K562 (cell line): ENCODE measurements around the gene COMMD2. TPM values are rescaled to one million over a fixed set of nuclear protein-coding genes. Genes with fewer than 3 reads are reported as not detected.

ENCODE experiments used
- ATAC-seq: fragments of 200-7000 bp; cut with Tn5 transposase; 3 replicates; pipeline ENCODE4 v1.9.1; 2020; ENCODE audit warnings: moderate library complexity
- BruUV-seq: library from RNA; stranded (reverse); fragments of 400-500 nt; replicated peaks from 2 replicates; lab custom pipeline; 2021; lab: Mats Ljungman, UMichigan
- CTCF ChIA-PET: fragments of 300-600 bp; formaldehyde crosslinking; extraction: SDS; loops from one replicate; lab custom pipeline; 2021; ENCODE audit warnings: low intra/inter-chr PET ratio; lab: Yijun Ruan, JAX
- POLR2A ChIA-PET: fragments of 300-600, 350-650 bp; sonication (Branson Sonifier 250); formaldehyde crosslinking; extraction: SDS; loops from one replicate; lab custom pipeline; 2021; ENCODE audit warnings: antibody characterized with exemption, inconsistent platforms; lab: Yijun Ruan, JAX
- DNase-seq, 4 experiments: peaks; one replicate each; pipeline versions ENCODE4 v3.0.0 to v3.0.0-alpha.2; 2011 to 2018; ENCODE audit warnings: low spot score in 3 of 4, mixed read lengths in 3 of 4; ENCODE audit errors: extremely low read depth in 1 of 4
- FAIRE-seq: peaks from 2 replicates; lab custom pipeline; 2011; peaks lifted over from hg19 to GRCh38; lab: Jason Lieb, UNC
- H2AFZ ChIP-seq: 2 replicates; pipeline ENCODE4 v1.6.0; 2011; ENCODE audit warnings: low read depth, low read length, control low read depth, inconsistent platforms
- H3K27ac ChIP-seq: fragments of 200-600 bp; 3 replicates; pipeline ENCODE4 v1.8.0; 2011; ENCODE audit warnings: low read depth, mild to moderate bottlenecking, control low read depth, inconsistent platforms, low read length, moderate library complexity, mixed read lengths; ENCODE audit errors: extremely low read depth
- H3K27me3 ChIP-seq, 2 experiments: fragments of 300-600 bp in 1 of 2; 2 replicates in 1 of 2; 3 replicates in 1 of 2; pipeline versions ENCODE4 v1.6.0 to v1.8.0; 2011; ENCODE audit warnings: inconsistent platforms in 2 of 2, low read length in 2 of 2, mild to moderate bottlenecking in 1 of 2, mixed read lengths in 1 of 2, moderate library complexity in 1 of 2; ENCODE audit not compliant: control insufficient read depth in 2 of 2, insufficient read depth in 2 of 2
- H3K36me3 ChIP-seq: fragments of 300-600 bp; 3 replicates; pipeline ENCODE4 v1.8.0; 2011; ENCODE audit warnings: mild to moderate bottlenecking, low read length, inconsistent platforms; ENCODE audit not compliant: control insufficient read depth, insufficient read depth
- H3K4me1 ChIP-seq, 2 experiments: fragments of 200-600 bp in 1 of 2; replicated peaks in 1 of 2; 2 replicates in 1 of 2; 3 replicates in 1 of 2; pipeline versions ENCODE4 v1.5.1 to v1.8.0; 2011; ENCODE audit warnings: inconsistent platforms in 2 of 2, low read length in 2 of 2, mild to moderate bottlenecking in 1 of 2, mixed read lengths in 1 of 2, moderate library complexity in 1 of 2; ENCODE audit not compliant: control insufficient read depth in 2 of 2, insufficient read depth in 2 of 2
- H3K4me2 ChIP-seq: 2 replicates; pipeline ENCODE4 v1.6.1; 2011; ENCODE audit warnings: low read length, control low read depth, inconsistent platforms, mixed read lengths; ENCODE audit not compliant: insufficient read depth
- H3K4me3 ChIP-seq: fragments of 200-600 bp; sonication (generic), shearing (Covaris generic); 2 replicates; pipeline ENCODE4 v1.5.1; 2016; ENCODE audit warnings: control low read depth, inconsistent platforms
- H3K79me2 ChIP-seq: fragments of 200-600 bp; 3 replicates; pipeline ENCODE4 v1.8.0; 2011; ENCODE audit warnings: low read length, inconsistent platforms; ENCODE audit not compliant: control insufficient read depth, insufficient read depth
- H3K9ac ChIP-seq, 2 experiments: 2 replicates each; pipeline versions ENCODE4 v1.6.0 to v1.6.1; 2011; ENCODE audit warnings: low read depth in 2 of 2, low read length in 2 of 2, control low read depth in 1 of 2, inconsistent platforms in 1 of 2, mild to moderate bottlenecking in 1 of 2, mixed read lengths in 1 of 2; ENCODE audit not compliant: insufficient read depth in 1 of 2
- H3K9me1 ChIP-seq: one replicate; pipeline ENCODE4 v1.6.0; 2011; ENCODE audit warnings: inconsistent platforms, mild to moderate bottlenecking, low read length, moderate library complexity; ENCODE audit not compliant: control insufficient read depth, insufficient read depth
- H3K9me3 ChIP-seq: replicated peaks from 2 replicates; pipeline ENCODE4 v1.5.1; 2011; ENCODE audit warnings: low read depth, low read length, inconsistent platforms; ENCODE audit not compliant: control insufficient read depth, insufficient read depth
- H4K20me1 ChIP-seq: replicated peaks from 2 replicates; pipeline ENCODE4 v1.6.1; 2011; ENCODE audit warnings: low read length, inconsistent platforms, mixed read lengths; ENCODE audit not compliant: control insufficient read depth, insufficient read depth
- CEBPB ChIP-seq: fragments of 450-650 bp; IDR thresholded peaks from 2 replicates; pipeline ENCODE4 v1.6.1; 2016; ENCODE audit warnings: missing genetic modification characterization, missing compliant biosample characterization
- IFI16 ChIP-seq: fragments of 250-450 bp; sonication (Bioruptor Pico); IDR thresholded peaks from 2 replicates; pipeline ENCODE4 v2.1.2; 2022; ENCODE audit warnings: mild to moderate bottlenecking, inconsistent platforms
- MEIS2 ChIP-seq: fragments of 450-650 bp; IDR thresholded peaks from 2 replicates; pipeline ENCODE4 v1.6.1; 2014; ENCODE audit warnings: mild to moderate bottlenecking; ENCODE audit not compliant: partially characterized antibody
- TRIM24 ChIP-seq, 2 experiments: fragments of 450-650 bp; IDR thresholded peaks; 2 replicates each; pipeline ENCODE4 v1.6.1; 2016
- ZNF232 ChIP-seq: sonication (generic); formaldehyde crosslinking; IDR thresholded peaks from 2 replicates; pipeline ENCODE4 v1.8.0; 2022; ENCODE audit warnings: mild to moderate bottlenecking, missing genetic modification reagents
- ZNF311 ChIP-seq: fragments of 250-450 bp; sonication (Bioruptor Pico); IDR thresholded peaks from 2 replicates; pipeline ENCODE4 v1.4.0; 2020; ENCODE audit warnings: mild to moderate bottlenecking, moderate library complexity
- ZNF699 ChIP-seq: fragments of 250-450 bp; sonication (Bioruptor Pico); IDR thresholded peaks from 2 replicates; pipeline ENCODE4 v1.8.0; 2021; ENCODE audit warnings: mild to moderate bottlenecking, moderate library complexity; ENCODE audit not compliant: insufficient replicate concordance
- WGBS: fragments of 100-300 bp; shearing (Covaris generic); methylation state at CpG from one replicate; pipeline ENCODE4 v1.1.6; 2016; ENCODE audit warnings: low coverage, mixed read lengths; ENCODE audit not compliant: insufficient coverage; ENCODE audit errors: missing lambda C conversion rate; 5-methylcytosine and 5-hydroxymethylcytosine counted together
- in situ Hi-C: fragments of 300-500 bp; cut with MboI; formaldehyde crosslinking; loops from 4 replicates; pipeline ENCODE4 v1.15.0; 2018; ENCODE audit warnings: inconsistent platforms, mixed read lengths
- intact Hi-C: fragments of 100-400 bp; cut with micrococcal nuclease; formaldehyde crosslinking; loops from 2 replicates; pipeline ENCODE4 v1.14.2; 2022
- polyA plus RNA-seq, 8 experiments: library from polyadenylated mRNA; depleted of rRNA in 4 of 8; stranded (reverse) in 5 of 8; unstranded in 3 of 8; fragments of >200 nt; fragmentation: Nextera tagmentation in 2 of 8; fragmentation: Illumina TruSeq in 1 of 8; extraction: Ambion mirVana in 2 of 8; extraction: Trizol in 1 of 8; gene quantifications; 2 replicates each; pipeline versions ENCODE4 v1.2.1 to v1.2.3, GENCODE V29; 2011 to 2014; ENCODE audit warnings: inconsistent platforms in 1 of 8, missing spikeins in 1 of 8
- total RNA-seq, 7 experiments: library from RNA; depleted of rRNA in 6 of 7; stranded (reverse); fragments of >200 nt in 6 of 7; fragmentation: Illumina TruSeq in 2 of 7; extraction: Trizol in 2 of 7; gene quantifications; 2 replicates each; pipeline versions ENCODE4 v1.2.1 to v1.2.3, GENCODE V29; 2011 to 2021; ENCODE audit warnings: low replicate concordance in 1 of 7
- TF ChIP-seq, protein P1 (sequence below): fragments of 450-650 bp; IDR thresholded peaks from 2 replicates; pipeline ENCODE4 v1.7.1; 2018; ENCODE audit warnings: mild to moderate bottlenecking, low read depth; ENCODE audit not compliant: partially characterized antibody
- TF ChIP-seq, protein P2 (sequence below): fragments of 450-650 bp; IDR thresholded peaks from 2 replicates; pipeline ENCODE4 v1.6.1; 2016; ENCODE audit warnings: borderline replicate concordance

COMMD2 gene
- total and polyA plus RNA-seq, 9 of the 15 experiments (the other 6 are each of a cell fraction or from before 2014, with no cell fraction given), result 25.8 to 102 (median 41.8) TPM

DNA sequence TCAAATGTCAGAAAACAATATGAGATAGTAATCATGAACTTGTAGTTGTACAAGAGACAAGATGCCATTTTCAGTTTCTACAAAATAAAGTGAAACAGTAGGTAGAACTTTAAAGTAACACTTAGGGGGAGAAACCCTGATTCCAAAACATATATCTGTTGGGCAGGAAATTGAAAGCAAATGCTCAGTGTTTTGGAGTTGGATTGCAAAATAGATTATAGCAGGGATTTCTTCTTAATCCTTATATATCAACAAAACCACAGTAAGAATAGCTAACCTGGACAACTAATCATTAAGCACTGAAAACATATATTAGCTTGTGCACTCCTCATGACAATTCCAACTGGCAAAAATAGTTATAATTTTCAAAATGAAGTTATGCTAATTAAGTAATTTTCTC, 46.9 kb downstream of the COMMD2 start (continued):
- no peak for TF ChIP-seq ZNF232 (CRISPR knock-in tag)
- no peak for TF ChIP-seq MEIS2
- TF ChIP-seq, protein P1, sequence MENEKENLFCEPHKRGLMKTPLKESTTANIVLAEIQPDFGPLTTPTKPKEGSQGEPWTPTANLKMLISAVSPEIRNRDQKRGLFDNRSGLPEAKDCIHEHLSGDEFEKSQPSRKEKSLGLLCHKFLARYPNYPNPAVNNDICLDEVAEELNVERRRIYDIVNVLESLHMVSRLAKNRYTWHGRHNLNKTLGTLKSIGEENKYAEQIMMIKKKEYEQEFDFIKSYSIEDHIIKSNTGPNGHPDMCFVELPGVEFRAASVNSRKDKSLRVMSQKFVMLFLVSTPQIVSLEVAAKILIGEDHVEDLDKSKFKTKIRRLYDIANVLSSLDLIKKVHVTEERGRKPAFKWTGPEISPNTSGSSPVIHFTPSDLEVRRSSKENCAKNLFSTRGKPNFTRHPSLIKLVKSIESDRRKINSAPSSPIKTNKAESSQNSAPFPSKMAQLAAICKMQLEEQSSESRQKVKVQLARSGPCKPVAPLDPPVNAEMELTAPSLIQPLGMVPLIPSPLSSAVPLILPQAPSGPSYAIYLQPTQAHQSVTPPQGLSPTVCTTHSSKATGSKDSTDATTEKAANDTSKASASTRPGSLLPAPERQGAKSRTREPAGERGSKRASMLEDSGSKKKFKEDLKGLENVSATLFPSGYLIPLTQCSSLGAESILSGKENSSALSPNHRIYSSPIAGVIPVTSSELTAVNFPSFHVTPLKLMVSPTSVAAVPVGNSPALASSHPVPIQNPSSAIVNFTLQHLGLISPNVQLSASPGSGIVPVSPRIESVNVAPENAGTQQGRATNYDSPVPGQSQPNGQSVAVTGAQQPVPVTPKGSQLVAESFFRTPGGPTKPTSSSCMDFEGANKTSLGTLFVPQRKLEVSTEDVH, result no peak
- TF ChIP-seq ZNF311 (CRISPR knock-in tag), result no peak
- TF ChIP-seq TRIM24 (IDR thresholded peaks at IDR 0.05), result no peak
- no peak for TF ChIP-seq IFI16 (CRISPR knock-in tag)
- TF ChIP-seq ZNF699 (CRISPR knock-in tag), result no peak
- no peak for TF ChIP-seq CEBPB

DNA sequence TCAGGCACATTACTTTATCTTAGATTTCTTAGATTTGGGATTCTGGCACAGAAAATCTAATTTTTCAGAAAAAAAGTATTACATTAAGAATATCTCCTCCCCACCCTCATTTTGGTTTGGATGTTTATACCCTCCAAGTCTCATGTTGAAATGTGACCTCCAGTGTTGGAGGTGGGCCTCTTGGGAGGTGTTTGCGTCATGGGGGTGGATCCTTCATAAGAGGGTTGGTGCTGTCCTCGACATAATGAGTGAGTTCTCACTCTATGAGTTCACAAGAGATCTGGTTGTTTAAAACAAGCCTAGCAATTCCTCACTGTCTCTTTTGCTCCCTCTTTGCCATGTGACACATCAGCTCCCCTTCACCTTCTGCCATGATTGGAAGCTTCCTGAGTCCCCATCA, 48.8 kb downstream of the COMMD2 start:
- FAIRE-seq, result no peak

More for the DNA sequence above, 48.8 kb downstream of the COMMD2 start:
- 0% methylated on average over 2 of the region's 2 CpGs for WGBS
- CTCF ChIA-PET, result no interaction called here
- no peak overlapping the region for H3K4me3 ChIP-seq
- no peak overlapping the region for H3K4me2 ChIP-seq
- BruUV-seq, result no TSS peak
- H3K27me3 ChIP-seq, result no peaks in the 10 kb centered on the region
- no peaks in the 10 kb centered on the region for H3K9me1 ChIP-seq
- DNase-seq, result no peak
- H3K79me2 ChIP-seq, result no peaks in the 10 kb centered on the region
- no peaks in the 10 kb centered on the region for H3K4me1 ChIP-seq
- no peaks in the 10 kb centered on the region for H3K36me3 ChIP-seq
- TF ChIP-seq, protein P2, sequence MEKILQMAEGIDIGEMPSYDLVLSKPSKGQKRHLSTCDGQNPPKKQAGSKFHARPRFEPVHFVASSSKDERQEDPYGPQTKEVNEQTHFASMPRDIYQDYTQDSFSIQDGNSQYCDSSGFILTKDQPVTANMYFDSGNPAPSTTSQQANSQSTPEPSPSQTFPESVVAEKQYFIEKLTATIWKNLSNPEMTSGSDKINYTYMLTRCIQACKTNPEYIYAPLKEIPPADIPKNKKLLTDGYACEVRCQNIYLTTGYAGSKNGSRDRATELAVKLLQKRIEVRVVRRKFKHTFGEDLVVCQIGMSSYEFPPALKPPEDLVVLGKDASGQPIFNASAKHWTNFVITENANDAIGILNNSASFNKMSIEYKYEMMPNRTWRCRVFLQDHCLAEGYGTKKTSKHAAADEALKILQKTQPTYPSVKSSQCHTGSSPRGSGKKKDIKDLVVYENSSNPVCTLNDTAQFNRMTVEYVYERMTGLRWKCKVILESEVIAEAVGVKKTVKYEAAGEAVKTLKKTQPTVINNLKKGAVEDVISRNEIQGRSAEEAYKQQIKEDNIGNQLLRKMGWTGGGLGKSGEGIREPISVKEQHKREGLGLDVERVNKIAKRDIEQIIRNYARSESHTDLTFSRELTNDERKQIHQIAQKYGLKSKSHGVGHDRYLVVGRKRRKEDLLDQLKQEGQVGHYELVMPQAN, result no peak
- TF ChIP-seq, all 486 proteins: peak for 0
- POLR2A ChIA-PET, result no interaction called here
- no peak overlapping the region for H3K9ac ChIP-seq
- H2AFZ ChIP-seq, result no peak overlapping the region
- H3K27ac ChIP-seq, result no peak overlapping the region
- ATAC-seq, result no peak
- H4K20me1 ChIP-seq, result no peaks in the 10 kb centered on the region
- H3K9me3 ChIP-seq, result no peaks in the 10 kb centered on the region
- in situ Hi-C loops (no loop called here), intact Hi-C loops (no loop called here)
